Liver (tissue), 9 donors: ENCODE data around the gene TMBIM1. TPM values are rescaled to one million over a fixed set of nuclear protein-coding genes. Genes with fewer than 3 reads are reported as not detected.

Experiments
- DNase-seq: peaks from one replicate; pipeline ENCODE4 v3.0.0-alpha.2; 2017; ENCODE audit warnings: low spot score
- H3K27ac ChIP-seq, 2 donors: one replicate each; pipeline ENCODE4 v1.7.0; 2013; ENCODE audit warnings: inconsistent platforms in 2 of 2, low read length in 2 of 2, control low read depth in 1 of 2, low read depth in 1 of 2, mild to moderate bottlenecking in 1 of 2
- H3K27me3 ChIP-seq, 4 donors: one replicate each; pipeline versions ENCODE4 v1.6.1 to v1.7.0; 2013; ENCODE audit warnings: low read length in 3 of 4, inconsistent platforms in 1 of 4, mild to moderate bottlenecking in 1 of 4, moderate library complexity in 1 of 4; ENCODE audit not compliant: control insufficient read depth in 4 of 4, insufficient read depth in 4 of 4
- H3K36me3 ChIP-seq, 4 donors: one replicate each; pipeline versions ENCODE4 v1.6.1 to v1.7.0; 2013; ENCODE audit warnings: low read length in 3 of 4, mild to moderate bottlenecking in 3 of 4, low read depth in 1 of 4, moderate library complexity in 1 of 4; ENCODE audit not compliant: control insufficient read depth in 4 of 4, insufficient read depth in 3 of 4
- H3K4me1 ChIP-seq, 4 donors: one replicate each; pipeline versions ENCODE4 v1.6.1 to v1.7.0; 2013; ENCODE audit warnings: low read length in 3 of 4, mild to moderate bottlenecking in 3 of 4, moderate library complexity in 1 of 4; ENCODE audit not compliant: control insufficient read depth in 4 of 4, insufficient read depth in 4 of 4
- H3K4me3 ChIP-seq, 3 donors: one replicate each; pipeline versions ENCODE4 v1.6.1 to v1.7.0; 2013; ENCODE audit warnings: low read length in 3 of 3, control low read depth in 1 of 3, low read depth in 1 of 3, mild to moderate bottlenecking in 1 of 3
- H3K9ac ChIP-seq, 2 donors: one replicate each; pipeline ENCODE4 v1.7.0; 2013; ENCODE audit warnings: low read length in 2 of 2, mild to moderate bottlenecking in 2 of 2, moderate library complexity in 2 of 2, control low read depth in 1 of 2, low read depth in 1 of 2
- H3K9me3 ChIP-seq, 4 donors: one replicate each; pipeline versions ENCODE4 v1.6.1 to v1.7.0; 2013; ENCODE audit warnings: low read length in 3 of 4; ENCODE audit not compliant: control insufficient read depth in 4 of 4
- EGR1 ChIP-seq, 2 donors: IDR thresholded peaks; 2 replicates each; pipeline ENCODE4 v1.6.1; 2016 to 2018; ENCODE audit warnings: antibody characterized with exemption in 2 of 2, low read depth in 2 of 2
- FOXA1 ChIP-seq: IDR thresholded peaks from 2 replicates; pipeline ENCODE4 v1.6.1; 2016; ENCODE audit warnings: antibody characterized with exemption
- FOXA2 ChIP-seq: IDR thresholded peaks from 2 replicates; pipeline ENCODE4 v1.6.1; 2016; ENCODE audit warnings: antibody characterized with exemption
- GABPA ChIP-seq, 2 donors: IDR thresholded peaks in 1 of 2; conservative IDR thresholded peaks in 1 of 2; 2 replicates each; pipeline ENCODE4 v1.6.1; 2016; ENCODE audit warnings: antibody characterized with exemption in 2 of 2, mild to moderate bottlenecking in 1 of 2, moderate library complexity in 1 of 2
- HNF4A ChIP-seq, 2 donors: conservative IDR thresholded peaks; 2 replicates each; pipeline ENCODE4 v1.6.1; 2016; ENCODE audit warnings: antibody characterized with exemption in 2 of 2, mild to moderate bottlenecking in 2 of 2
- HNF4G ChIP-seq: IDR thresholded peaks from 2 replicates; pipeline ENCODE4 v1.6.1; 2016; ENCODE audit warnings: antibody characterized with exemption
- JUND ChIP-seq, 2 donors: IDR thresholded peaks; 2 replicates each; pipeline ENCODE4 v1.6.1; 2016; ENCODE audit warnings: antibody characterized with exemption in 2 of 2
- NR2F2 ChIP-seq: IDR thresholded peaks from 2 replicates; pipeline ENCODE4 v1.6.1; 2016; ENCODE audit warnings: antibody characterized with exemption
- RAD21 ChIP-seq, 2 donors: IDR thresholded peaks; 2 replicates each; pipeline ENCODE4 v1.6.1; 2016; ENCODE audit warnings: antibody characterized with exemption in 2 of 2, mild to moderate bottlenecking in 2 of 2
- RXRA ChIP-seq, 2 donors: IDR thresholded peaks; 2 replicates each; pipeline ENCODE4 v1.6.1; 2017 to 2018; ENCODE audit warnings: antibody characterized with exemption in 2 of 2, mild to moderate bottlenecking in 1 of 2
- SP1 ChIP-seq: IDR thresholded peaks from 2 replicates; pipeline ENCODE4 v1.6.1; 2018; ENCODE audit warnings: antibody characterized with exemption, mild to moderate bottlenecking
- TAF1 ChIP-seq: conservative IDR thresholded peaks from 2 replicates; pipeline ENCODE4 v1.6.1; 2016; ENCODE audit warnings: antibody characterized with exemption, mild to moderate bottlenecking
- YY1 ChIP-seq: IDR thresholded peaks from 2 replicates; pipeline ENCODE4 v1.6.1; 2016; ENCODE audit warnings: antibody characterized with exemption, mild to moderate bottlenecking
- WGBS: extraction: QIAGEN DNeasy Blood & Tissue Kit; methylation state at CpG from one replicate; pipeline ENCODE4 v1.1.7; 2013; 5-methylcytosine and 5-hydroxymethylcytosine counted together
- polyA plus RNA-seq, 2 donors: library from polyadenylated mRNA; stranded (reverse) in 1 of 2; unstranded in 1 of 2; fragments of 200-250 nt in 1 of 2; fragments of >200 nt in 1 of 2; fragmentation: Nextera tagmentation in 1 of 2; extraction: Ambion mirVana in 1 of 2; gene quantifications; one replicate each; pipeline versions ENCODE4 v1.2.1 to v1.2.3, GENCODE V29; 2013 to 2015
- total RNA-seq, 2 donors: library from RNA; depleted of rRNA; stranded (reverse); fragments of >200 nt; gene quantifications; one replicate each; pipeline ENCODE4 v1.2.3, GENCODE V29; 2014
- TF ChIP-seq, protein P1 (sequence below): IDR thresholded peaks from 2 replicates; pipeline ENCODE4 v1.6.1; 2016; ENCODE audit warnings: antibody characterized with exemption
- TF ChIP-seq, protein P2 (sequence below): IDR thresholded peaks from 2 replicates; pipeline ENCODE4 v1.6.1; 2016; ENCODE audit warnings: antibody characterized with exemption
- TF ChIP-seq, protein P3 (sequence below): IDR thresholded peaks from 2 replicates; pipeline ENCODE4 v1.6.1; 2016; ENCODE audit warnings: antibody characterized with exemption, mild to moderate bottlenecking
- TF ChIP-seq, protein P4 (sequence below): fragments of 150-350 bp; IDR thresholded peaks from 2 replicates; pipeline ENCODE4 v1.5.1; 2017; ENCODE audit warnings: improper control_type of control experiment, low read depth, low read length; ENCODE audit not compliant: missing input control
- TF ChIP-seq, protein P5 (sequence below): IDR thresholded peaks from 2 replicates; pipeline ENCODE4 v1.6.1; 2016; ENCODE audit warnings: antibody characterized with exemption
- donor health status: healthy.
- donor health status: healthy.
- donor health status: healthy.
- donor health status: healthy.
- donor health status: healthy.

The TMBIM1 gene
- total and polyA plus RNA-seq, 4 donors, result 61.8 to 133 (median 114) TPM

DNA sequence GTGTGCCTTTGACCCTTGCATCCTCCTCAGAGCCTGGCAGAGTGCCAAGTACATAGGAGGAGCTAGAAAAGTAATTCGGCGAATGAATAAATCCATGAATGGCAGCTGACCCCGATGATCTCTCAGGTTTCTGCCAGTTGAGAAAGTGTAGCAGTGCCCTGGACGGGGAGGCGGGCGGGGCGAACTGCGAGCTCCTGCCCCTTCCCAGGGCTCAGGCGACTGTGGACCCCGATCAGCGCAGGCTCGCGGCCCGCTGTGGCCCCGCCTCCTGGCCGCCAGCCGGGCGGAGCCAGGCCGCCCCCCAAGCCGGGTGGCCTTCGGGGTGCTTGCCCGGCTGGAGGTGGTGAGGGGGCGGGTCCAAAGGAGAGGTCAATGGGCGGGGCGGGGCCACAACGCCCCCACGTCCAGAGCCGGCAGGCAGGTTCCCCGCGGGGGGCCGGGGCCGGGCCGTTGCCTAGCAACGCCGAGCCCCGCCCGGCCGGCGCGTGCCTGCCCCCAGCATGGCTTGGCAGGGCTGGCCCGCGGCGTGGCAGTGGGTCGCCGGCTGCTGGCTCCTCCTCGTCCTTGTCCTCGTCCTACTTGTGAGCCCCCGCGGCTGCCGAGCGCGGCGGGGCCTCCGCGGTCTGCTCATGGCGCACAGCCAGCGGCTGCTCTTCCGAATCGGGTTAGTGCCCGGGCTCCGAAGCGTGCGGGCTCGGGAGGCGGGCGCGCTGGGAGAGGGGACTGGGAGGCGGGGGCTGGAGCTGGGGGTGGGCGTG lies 30.6 kb upstream of the TMBIM1 start:
- DNase-seq, result peak; percentile 86
- H3K4me1 ChIP-seq, result peaks cover 12 to 39% (median 26%) of the 10 kb centered on the region in 4 donors
- under 1% methylated on average over 69 of the region's 69 CpGs for WGBS
- TF ChIP-seq FOXA1 (no peak), RAD21 (IDR thresholded peaks at IDR 0.05) (peak in 1 of 2 donors; percentile 34), JUND (IDR thresholded peaks at IDR 0.05) (peak in 1 of 2 donors; percentile 67), TAF1 (peak; percentile 42), YY1 (peak; percentile 82), FOXA2 (no peak), RXRA (IDR thresholded peaks at IDR 0.05) (peak; percentile 76 to 87), NR2F2 (peak; percentile 97), SP1 (peak; percentile 92), HNF4G (peak; percentile 52), EGR1 (IDR thresholded peaks at IDR 0.05; ENCODE audit: low read depth in 2 of 2) (peak; percentile 70 to 73), GABPA (IDR thresholded peaks at IDR 0.05 in 1 of 2, conservative IDR thresholded peaks at IDR 0.05 in 1 of 2) (no peak), HNF4A (conservative IDR thresholded peaks at IDR 0.05) (peak; percentile 75 to 86)
- TF ChIP-seq, protein P1, sequence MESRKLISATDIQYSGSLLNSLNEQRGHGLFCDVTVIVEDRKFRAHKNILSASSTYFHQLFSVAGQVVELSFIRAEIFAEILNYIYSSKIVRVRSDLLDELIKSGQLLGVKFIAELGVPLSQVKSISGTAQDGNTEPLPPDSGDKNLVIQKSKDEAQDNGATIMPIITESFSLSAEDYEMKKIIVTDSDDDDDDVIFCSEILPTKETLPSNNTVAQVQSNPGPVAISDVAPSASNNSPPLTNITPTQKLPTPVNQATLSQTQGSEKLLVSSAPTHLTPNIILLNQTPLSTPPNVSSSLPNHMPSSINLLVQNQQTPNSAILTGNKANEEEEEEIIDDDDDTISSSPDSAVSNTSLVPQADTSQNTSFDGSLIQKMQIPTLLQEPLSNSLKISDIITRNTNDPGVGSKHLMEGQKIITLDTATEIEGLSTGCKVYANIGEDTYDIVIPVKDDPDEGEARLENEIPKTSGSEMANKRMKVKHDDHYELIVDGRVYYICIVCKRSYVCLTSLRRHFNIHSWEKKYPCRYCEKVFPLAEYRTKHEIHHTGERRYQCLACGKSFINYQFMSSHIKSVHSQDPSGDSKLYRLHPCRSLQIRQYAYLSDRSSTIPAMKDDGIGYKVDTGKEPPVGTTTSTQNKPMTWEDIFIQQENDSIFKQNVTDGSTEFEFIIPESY, result peak; percentile 46
- TF ChIP-seq, protein P2, sequence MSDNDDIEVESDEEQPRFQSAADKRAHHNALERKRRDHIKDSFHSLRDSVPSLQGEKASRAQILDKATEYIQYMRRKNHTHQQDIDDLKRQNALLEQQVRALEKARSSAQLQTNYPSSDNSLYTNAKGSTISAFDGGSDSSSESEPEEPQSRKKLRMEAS, result peak; percentile 38
- TF ChIP-seq, protein P3, sequence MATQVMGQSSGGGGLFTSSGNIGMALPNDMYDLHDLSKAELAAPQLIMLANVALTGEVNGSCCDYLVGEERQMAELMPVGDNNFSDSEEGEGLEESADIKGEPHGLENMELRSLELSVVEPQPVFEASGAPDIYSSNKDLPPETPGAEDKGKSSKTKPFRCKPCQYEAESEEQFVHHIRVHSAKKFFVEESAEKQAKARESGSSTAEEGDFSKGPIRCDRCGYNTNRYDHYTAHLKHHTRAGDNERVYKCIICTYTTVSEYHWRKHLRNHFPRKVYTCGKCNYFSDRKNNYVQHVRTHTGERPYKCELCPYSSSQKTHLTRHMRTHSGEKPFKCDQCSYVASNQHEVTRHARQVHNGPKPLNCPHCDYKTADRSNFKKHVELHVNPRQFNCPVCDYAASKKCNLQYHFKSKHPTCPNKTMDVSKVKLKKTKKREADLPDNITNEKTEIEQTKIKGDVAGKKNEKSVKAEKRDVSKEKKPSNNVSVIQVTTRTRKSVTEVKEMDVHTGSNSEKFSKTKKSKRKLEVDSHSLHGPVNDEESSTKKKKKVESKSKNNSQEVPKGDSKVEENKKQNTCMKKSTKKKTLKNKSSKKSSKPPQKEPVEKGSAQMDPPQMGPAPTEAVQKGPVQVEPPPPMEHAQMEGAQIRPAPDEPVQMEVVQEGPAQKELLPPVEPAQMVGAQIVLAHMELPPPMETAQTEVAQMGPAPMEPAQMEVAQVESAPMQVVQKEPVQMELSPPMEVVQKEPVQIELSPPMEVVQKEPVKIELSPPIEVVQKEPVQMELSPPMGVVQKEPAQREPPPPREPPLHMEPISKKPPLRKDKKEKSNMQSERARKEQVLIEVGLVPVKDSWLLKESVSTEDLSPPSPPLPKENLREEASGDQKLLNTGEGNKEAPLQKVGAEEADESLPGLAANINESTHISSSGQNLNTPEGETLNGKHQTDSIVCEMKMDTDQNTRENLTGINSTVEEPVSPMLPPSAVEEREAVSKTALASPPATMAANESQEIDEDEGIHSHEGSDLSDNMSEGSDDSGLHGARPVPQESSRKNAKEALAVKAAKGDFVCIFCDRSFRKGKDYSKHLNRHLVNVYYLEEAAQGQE, result peak; percentile 63
- TF ChIP-seq, protein P4, sequence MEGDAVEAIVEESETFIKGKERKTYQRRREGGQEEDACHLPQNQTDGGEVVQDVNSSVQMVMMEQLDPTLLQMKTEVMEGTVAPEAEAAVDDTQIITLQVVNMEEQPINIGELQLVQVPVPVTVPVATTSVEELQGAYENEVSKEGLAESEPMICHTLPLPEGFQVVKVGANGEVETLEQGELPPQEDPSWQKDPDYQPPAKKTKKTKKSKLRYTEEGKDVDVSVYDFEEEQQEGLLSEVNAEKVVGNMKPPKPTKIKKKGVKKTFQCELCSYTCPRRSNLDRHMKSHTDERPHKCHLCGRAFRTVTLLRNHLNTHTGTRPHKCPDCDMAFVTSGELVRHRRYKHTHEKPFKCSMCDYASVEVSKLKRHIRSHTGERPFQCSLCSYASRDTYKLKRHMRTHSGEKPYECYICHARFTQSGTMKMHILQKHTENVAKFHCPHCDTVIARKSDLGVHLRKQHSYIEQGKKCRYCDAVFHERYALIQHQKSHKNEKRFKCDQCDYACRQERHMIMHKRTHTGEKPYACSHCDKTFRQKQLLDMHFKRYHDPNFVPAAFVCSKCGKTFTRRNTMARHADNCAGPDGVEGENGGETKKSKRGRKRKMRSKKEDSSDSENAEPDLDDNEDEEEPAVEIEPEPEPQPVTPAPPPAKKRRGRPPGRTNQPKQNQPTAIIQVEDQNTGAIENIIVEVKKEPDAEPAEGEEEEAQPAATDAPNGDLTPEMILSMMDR, result no peak
- TF ChIP-seq, protein P5, sequence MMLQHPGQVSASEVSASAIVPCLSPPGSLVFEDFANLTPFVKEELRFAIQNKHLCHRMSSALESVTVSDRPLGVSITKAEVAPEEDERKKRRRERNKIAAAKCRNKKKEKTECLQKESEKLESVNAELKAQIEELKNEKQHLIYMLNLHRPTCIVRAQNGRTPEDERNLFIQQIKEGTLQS, result peak; percentile 33
- H3K9me3 ChIP-seq, result no peaks in the 10 kb centered on the region
- no peaks in the 10 kb centered on the region for H3K27me3 ChIP-seq
- H3K27ac ChIP-seq, result peak overlapping the region; percentile 86 to 89
- no peaks in the 10 kb centered on the region for H3K36me3 ChIP-seq
- H3K9ac ChIP-seq, result peak overlapping the region in 1 of 2 donors; percentile 50
- H3K4me3 ChIP-seq, result peak overlapping the region; percentile 63 to 86 (median 77)
